Stimulated activated CD8-positive, alpha-beta memory T cell treated with anti-CD3 and anti-CD28 coated beads, Interleukin-2, amount 100 ng/mL, for 48 hours (primary cell): Measurements from ENCODE around the gene APOL4.
"Not testable (repeated sequence)": the region's sequence is repeated elsewhere in the genome, so short reads cannot be mapped to it uniquely, and the experiment has no call there.

Experiments used
- DNase-seq, 2 donors: peaks; one replicate each; pipeline ENCODE4 v3.0.0-alpha.2; 2020; ENCODE audit warnings: low read depth in 2 of 2

The APOL4 gene

GRCh38 chr22:36155702-36156101 is 45.9 kb downstream of the APOL4 start:
- DNase-seq = no peak

GRCh38 chr22:36154423-36154945 is 47.1 kb downstream of the APOL4 start:
- DNase-seq = no peak

GRCh38 chr22:36153501-36154422 is 47.8 kb downstream of the APOL4 start:
- DNase-seq = no peak

- not testable (repeated sequence) for DNase-seq
Observed at GRCh38 chr22:36152821-36153220, 48.8 kb downstream of the APOL4 start.

- no peak for DNase-seq
Observed at GRCh38 chr22:36152088-36152487, 49.5 kb downstream of the APOL4 start.

- no peak for DNase-seq
Observed at GRCh38 chr22:36151006-36151595, 50.5 kb downstream of the APOL4 start.

GRCh38 chr22:36149441-36149840 is 52.2 kb downstream of the APOL4 start:
- no peak for DNase-seq

GRCh38 chr22:36148411-36148810 is 53.2 kb downstream of the APOL4 start:
- DNase-seq = no peak

GRCh38 chr22:36147196-36147791 is 54.3 kb downstream of the APOL4 start:
- DNase-seq = no peak

- DNase-seq = no peak
Observed at GRCh38 chr22:36145881-36146280, 55.7 kb downstream of the APOL4 start.

- DNase-seq = no peak
Observed at GRCh38 chr22:36144886-36145541, 56.6 kb downstream of the APOL4 start.

GRCh38 chr22:36143956-36144355 is 57.7 kb downstream of the APOL4 start:
- DNase-seq = no peak

- no peak for DNase-seq
Observed at GRCh38 chr22:36143066-36143815, 58.4 kb downstream of the APOL4 start.

GRCh38 chr22:36141481-36141880 is 60.1 kb downstream of the APOL4 start:
- no peak for DNase-seq
